Measurements from ENCODE around the gene HMGB4.

DNA sequence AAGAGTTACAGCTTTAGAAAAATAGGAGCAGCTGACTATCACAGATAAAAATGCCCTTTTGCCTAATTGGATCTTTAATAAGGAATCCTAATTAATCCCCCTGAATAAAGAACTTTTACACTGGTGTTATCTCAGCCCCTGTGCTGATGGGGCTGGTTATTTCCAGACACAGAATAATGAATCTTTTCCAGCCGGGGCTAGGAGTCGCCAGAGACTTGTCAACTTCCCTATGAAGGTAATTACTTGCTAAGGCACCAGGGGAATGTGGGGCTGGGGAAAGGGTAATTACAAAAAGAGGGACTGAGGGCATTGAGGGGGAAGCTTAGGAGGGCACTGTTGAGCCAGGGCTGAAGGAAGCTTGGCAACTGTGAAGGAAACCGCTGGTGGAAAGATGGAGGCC, 34.5 kb downstream of the HMGB4 start:
- TF ChIP-seq CTCF (IDR thresholded peaks at IDR 0.05 in 4 of 5, conservative IDR thresholded peaks at IDR 0.05 in 1 of 5) (no peak), POLR2A (IDR thresholded peaks at IDR 0.05) (no peak)
